Activated CD8-positive, alpha-beta T cell treated with anti-CD3 and anti-CD28 coated beads for 36 hours (primary cell): Measurements from ENCODE around the gene ASCL4. TPM values are rescaled to one million over a fixed set of nuclear protein-coding genes. Genes with fewer than 3 reads are reported as not detected.

Source experiments
- ATAC-seq: fragments of 200-7000 bp; cut with Tn5 transposase; one replicate; pipeline ENCODE4 v1.10.0; 2021; ENCODE audit warnings: mild to moderate bottlenecking, moderate library complexity
- CTCF ChIA-PET: fragments of 350-600 bp; sonication (Branson Sonifier 250); formaldehyde crosslinking; loops from one replicate; lab custom pipeline; 2021; ENCODE audit warnings: antibody characterized with exemption; lab: Charles Lee
- POLR2A ChIA-PET: fragments of 350-600 bp; sonication (Branson Sonifier 250); formaldehyde crosslinking; loops from one replicate; lab custom pipeline; 2021; ENCODE audit warnings: antibody characterized with exemption; lab: Charles Lee
- DNase-seq: peaks from one replicate; pipeline ENCODE4 v3.0.0-alpha.2; 2020
- H3K27ac Mint-ChIP-seq: one replicate; pipeline ENCODE4 v1.8.0; 2021; ENCODE audit warnings: mild to moderate bottlenecking, mixed read lengths
- H3K27me3 Mint-ChIP-seq: one replicate; pipeline ENCODE4 v1.8.0; 2021; ENCODE audit warnings: mixed read lengths
- H3K36me3 Mint-ChIP-seq: one replicate; pipeline ENCODE4 v1.8.0; 2021; ENCODE audit warnings: low read depth, mixed read lengths
- H3K4me1 Mint-ChIP-seq: one replicate; pipeline ENCODE4 v1.8.0; 2021; ENCODE audit warnings: low read depth, mixed read lengths
- H3K4me3 Mint-ChIP-seq: one replicate; pipeline ENCODE4 v1.8.0; 2021; ENCODE audit warnings: mild to moderate bottlenecking, moderate library complexity, mixed read lengths
- H3K9me3 Mint-ChIP-seq: one replicate; pipeline ENCODE4 v1.8.0; 2021; ENCODE audit warnings: mixed read lengths
- CTCF ChIP-seq: fragments of 200-600 bp; IDR thresholded peaks from one replicate; pipeline ENCODE4 v1.8.0; 2022; ENCODE audit warnings: antibody characterized with exemption, mild to moderate bottlenecking
- intact Hi-C: fragments of 100-400 bp; cut with micrococcal nuclease; formaldehyde crosslinking; loops from one replicate; pipeline ENCODE4 v1.10.0; 2022
- total RNA-seq, 2 experiments: library from RNA; stranded (reverse); gene quantifications; one replicate each; pipeline ENCODE4 v1.2.3, GENCODE V29; 2021

Gene ASCL4
- total RNA-seq, 2 experiments from 2014 or later, result not detected

GRCh38 chr12:107775093-107775721 lies 703 bp downstream of the ASCL4 start:
- peaks cover 19% of the 10 kb centered on the region for H3K4me1 Mint-ChIP-seq
- ATAC-seq, result peak; percentile 62
- peak; percentile 20 for DNase-seq
- no peak for TF ChIP-seq CTCF
- ChIA-PET POLR2A (no interaction called here), CTCF (no interaction called here)
- no peaks in the 10 kb centered on the region for H3K36me3 Mint-ChIP-seq
- H3K4me3 Mint-ChIP-seq, result peak overlapping the region; percentile 9
- no peaks in the 10 kb centered on the region for H3K9me3 Mint-ChIP-seq
- H3K27ac Mint-ChIP-seq, result no peak overlapping the region
- H3K27me3 Mint-ChIP-seq, result peaks cover 51% of the 10 kb centered on the region
- intact Hi-C loops, result no loop called here

- no peak for TF ChIP-seq CTCF
- Mint-ChIP-seq H3K4me3 (no peak overlapping the region), H3K27ac (no peak overlapping the region), H3K4me1 (peaks cover 19% of the 10 kb centered on the region), H3K27me3 (peaks cover 57% of the 10 kb centered on the region), H3K36me3 (no peaks in the 10 kb centered on the region), H3K9me3 (no peaks in the 10 kb centered on the region)
- POLR2A ChIA-PET, result no interaction called here
- CTCF ChIA-PET, result no interaction called here
- DNase-seq (no peak), ATAC-seq (no peak)
- intact Hi-C loops, result no loop called here
Measured at GRCh38 chr12:107776171-107776570, 1.7 kb downstream of the ASCL4 start.

- ChIA-PET CTCF (no interaction called here), POLR2A (no interaction called here)
- Mint-ChIP-seq H3K27ac (no peak overlapping the region), H3K4me1 (peaks cover 19% of the 10 kb centered on the region), H3K36me3 (no peaks in the 10 kb centered on the region), H3K27me3 (peaks cover 52% of the 10 kb centered on the region), H3K4me3 (no peak overlapping the region), H3K9me3 (no peaks in the 10 kb centered on the region)
- no peak for DNase-seq
- intact Hi-C loops, result no loop called here
- no peak for TF ChIP-seq CTCF
- no peak for ATAC-seq
Measured at GRCh38 chr12:107778383-107779025, 4.0 kb downstream of the ASCL4 start.

GRCh38 chr12:107779077-107779831 lies 4.8 kb downstream of the ASCL4 start:
- ChIA-PET CTCF (no interaction called here), POLR2A (no interaction called here)
- peaks cover 44% of the 10 kb centered on the region for H3K27me3 Mint-ChIP-seq
- no peaks in the 10 kb centered on the region for H3K9me3 Mint-ChIP-seq
- H3K4me3 Mint-ChIP-seq, result no peak overlapping the region
- intact Hi-C loops, result no loop called here
- H3K36me3 Mint-ChIP-seq, result no peaks in the 10 kb centered on the region
- ATAC-seq, result no peak
- no peak for DNase-seq
- TF ChIP-seq CTCF, result no peak
- H3K27ac Mint-ChIP-seq, result no peak overlapping the region
- H3K4me1 Mint-ChIP-seq, result peaks cover 14% of the 10 kb centered on the region

- Mint-ChIP-seq H3K27ac (no peak overlapping the region), H3K36me3 (no peaks in the 10 kb centered on the region), H3K4me1 (peaks cover 5% of the 10 kb centered on the region), H3K4me3 (no peak overlapping the region), H3K9me3 (no peaks in the 10 kb centered on the region), H3K27me3 (peaks cover 36% of the 10 kb centered on the region)
- no peak for TF ChIP-seq CTCF
- no peak for DNase-seq
- no peak for ATAC-seq
- intact Hi-C loops, result no loop called here
- CTCF ChIA-PET, result no interaction called here
- POLR2A ChIA-PET, result no interaction called here
Measured at GRCh38 chr12:107780298-107780697, 5.8 kb downstream of the ASCL4 start.
